ENCODE results near the gene CFAP65.

CFAP65 gene

DNA sequence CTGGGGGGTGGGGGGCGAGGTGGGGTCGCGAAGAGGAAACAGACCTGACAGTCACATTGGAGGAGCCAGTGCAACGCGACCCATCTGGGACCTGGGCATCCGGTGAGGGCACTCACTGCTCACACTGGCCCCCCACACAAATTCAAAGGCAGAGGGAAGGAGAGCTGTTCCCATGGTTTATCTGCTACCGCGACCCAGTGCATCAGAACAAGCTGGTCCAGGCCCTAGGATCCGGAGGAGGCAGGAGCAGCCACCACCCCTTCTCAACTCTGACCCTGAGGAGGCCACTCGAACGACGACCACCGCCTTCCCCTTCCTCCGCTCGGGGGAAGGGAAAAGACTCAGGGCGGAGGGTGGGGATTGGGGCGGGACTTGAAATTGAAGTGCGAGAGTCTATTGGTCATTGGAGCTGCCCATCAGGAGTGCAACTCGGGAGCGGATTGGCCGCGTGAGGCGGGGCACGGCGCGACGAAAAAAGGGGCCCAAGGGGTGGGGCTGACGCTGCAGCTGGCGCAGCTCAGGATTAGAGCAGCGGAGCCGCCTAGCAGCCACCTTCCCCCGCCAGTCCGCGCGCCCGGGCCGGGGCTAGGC lies 82.1 kb downstream of the CFAP65 start, which contains the start of gene CDK5R2:
Gene CDK5R2, plus strand, starts transcription at position 526 of the 591 bp plus-strand sequence. CDS start 155 bp downstream, outside the sequence.
- peak within 1 kb of the TSS; percentile 74 for H3K4me2 ChIP-seq (ENCODE audit: low read length)
- no peak within 1 kb of the TSS for H3K18ac ChIP-seq (ENCODE audit: low read length)
- peak within 1 kb of the TSS; percentile 91 for H3K56ac ChIP-seq (ENCODE audit: low read length)
- peak; percentile 90 for DNase-seq
- no peak within 1 kb of the TSS for H3K23ac ChIP-seq (ENCODE audit: low read length)
- no peak within 1 kb of the TSS for H3K27ac ChIP-seq (ENCODE audit: low read depth, low read length)
- H4K5ac ChIP-seq (ENCODE audit: low read length) = no peak within 1 kb of the TSS
- H2AK5ac ChIP-seq (ENCODE audit: low read length) = no peak within 1 kb of the TSS
- no peak within 1 kb of the TSS for H2BK15ac ChIP-seq (replicated peaks; ENCODE audit: low read depth)
- no peaks in the 10 kb centered on the region for H3K79me2 ChIP-seq (ENCODE audit: control insufficient read depth, insufficient read depth, low read length)
- H4K8ac ChIP-seq (ENCODE audit: low read depth, low read length) = no peak within 1 kb of the TSS
- peak within 1 kb of the TSS; percentile 75 for H3K9ac ChIP-seq (ENCODE audit: low read length)
- no peaks in the 10 kb centered on the region for H3K36me3 ChIP-seq (ENCODE audit: control insufficient read depth, insufficient read depth, low read length)
- peak within 1 kb of the TSS; percentile 57 for H3K4me3 ChIP-seq (ENCODE audit: low read length)
- no CpG with 5 or more reads among the region's 37 CpGs for WGBS (ENCODE audit: extremely low coverage, insufficient coverage, low lambda C conversion rate)
- H3K79me1 ChIP-seq (ENCODE audit: low read length) = no peaks in the 10 kb centered on the region
- H2BK5ac ChIP-seq (ENCODE audit: low read length) = no peak within 1 kb of the TSS
- H3K4me1 ChIP-seq (ENCODE audit: control insufficient read depth, low read depth, low read length) = peaks cover 10% of the 10 kb centered on the region
- no peak within 1 kb of the TSS for H2BK120ac ChIP-seq (ENCODE audit: low read depth, low read length)
- peaks cover 25% of the 10 kb centered on the region for H3K27me3 ChIP-seq (ENCODE audit: insufficient read depth, low read length, poor library complexity)
- no peak within 1 kb of the TSS for H3K4ac ChIP-seq (ENCODE audit: low read depth, low read length)

DNA sequence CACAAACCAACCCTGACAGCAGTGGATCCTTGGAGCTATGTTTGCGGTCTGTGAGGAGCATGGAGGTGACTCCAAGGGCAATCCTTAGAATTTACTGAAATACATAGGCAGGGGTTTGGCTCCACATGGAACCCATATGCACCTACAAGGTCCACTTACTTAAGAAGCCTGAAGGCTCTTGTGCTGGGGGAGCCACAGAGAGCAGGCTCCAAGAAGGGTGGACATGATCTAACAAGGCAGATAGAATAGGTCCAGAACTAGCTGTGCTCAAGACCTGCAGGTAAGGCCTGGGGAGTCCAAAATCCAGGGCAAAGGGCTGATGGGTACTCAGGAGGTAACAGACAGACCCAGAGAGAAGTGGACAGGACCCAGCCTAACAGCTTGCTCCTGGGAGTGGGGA lies 83.0 kb downstream of the CFAP65 start:
- DNase-seq = no peak
- Histone ChIP-seq H3K36me3 (ENCODE audit: control insufficient read depth, insufficient read depth, low read length) (no peaks in the 10 kb centered on the region), H3K9ac (ENCODE audit: low read length) (no peak overlapping the region), H3K18ac (ENCODE audit: low read length) (no peak overlapping the region), H3K79me1 (ENCODE audit: low read length) (no peaks in the 10 kb centered on the region), H2BK5ac (ENCODE audit: low read length) (no peak overlapping the region), H4K5ac (ENCODE audit: low read length) (no peak overlapping the region), H2AK5ac (ENCODE audit: low read length) (no peak overlapping the region), H3K27ac (ENCODE audit: low read depth, low read length) (no peak overlapping the region), H2BK120ac (ENCODE audit: low read depth, low read length) (no peak overlapping the region), H3K27me3 (ENCODE audit: insufficient read depth, low read length, poor library complexity) (peaks cover 25% of the 10 kb centered on the region), H3K4ac (ENCODE audit: low read depth, low read length) (no peak overlapping the region), H3K56ac (ENCODE audit: low read length) (no peak overlapping the region), H3K23ac (ENCODE audit: low read length) (no peak overlapping the region), H3K4me2 (ENCODE audit: low read length) (no peak overlapping the region), H3K79me2 (ENCODE audit: control insufficient read depth, insufficient read depth, low read length) (no peaks in the 10 kb centered on the region), H3K4me3 (ENCODE audit: low read length) (no peak overlapping the region), H2BK15ac (replicated peaks; ENCODE audit: low read depth) (no peak overlapping the region), H3K4me1 (ENCODE audit: control insufficient read depth, low read depth, low read length) (peaks cover 2% of the 10 kb centered on the region), H4K8ac (ENCODE audit: low read depth, low read length) (no peak overlapping the region)
- WGBS (ENCODE audit: extremely low coverage, insufficient coverage, low lambda C conversion rate) = no CpG with 5 or more reads among the region's 1 CpG

DNA sequence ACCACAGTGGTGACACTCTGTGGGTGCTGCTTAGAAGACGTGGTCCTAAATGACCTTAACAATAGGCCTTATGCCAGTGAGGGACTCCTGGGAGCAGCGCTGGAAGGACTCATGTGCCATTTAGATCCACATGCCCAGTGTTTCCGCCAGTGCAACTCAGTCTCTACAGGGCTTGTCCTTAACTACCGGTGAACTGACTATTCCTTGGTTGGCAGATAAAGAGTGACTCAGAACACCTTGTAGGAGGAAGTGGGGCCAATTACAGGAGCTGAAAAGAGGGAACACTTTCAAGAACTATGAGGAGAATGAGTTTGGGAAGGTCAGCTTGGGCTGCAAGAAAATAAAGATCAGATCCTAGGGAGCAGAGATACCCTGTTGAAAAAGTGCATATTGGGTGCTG lies 83.6 kb downstream of the CFAP65 start:
- H3K23ac ChIP-seq (ENCODE audit: low read length) = no peak overlapping the region
- no CpG with 5 or more reads among the region's 4 CpGs for WGBS (ENCODE audit: extremely low coverage, insufficient coverage, low lambda C conversion rate)
- no peaks in the 10 kb centered on the region for H3K36me3 ChIP-seq (ENCODE audit: control insufficient read depth, insufficient read depth, low read length)
- no peak overlapping the region for H3K4me3 ChIP-seq (ENCODE audit: low read length)
- no peaks in the 10 kb centered on the region for H3K79me1 ChIP-seq (ENCODE audit: low read length)
- H3K56ac ChIP-seq (ENCODE audit: low read length) = no peak overlapping the region
- H3K79me2 ChIP-seq (ENCODE audit: control insufficient read depth, insufficient read depth, low read length) = no peaks in the 10 kb centered on the region
- no peak overlapping the region for H3K9ac ChIP-seq (ENCODE audit: low read length)
- H4K8ac ChIP-seq (ENCODE audit: low read depth, low read length) = no peak overlapping the region
- no peak overlapping the region for H4K5ac ChIP-seq (ENCODE audit: low read length)
- no peak overlapping the region for H2BK5ac ChIP-seq (ENCODE audit: low read length)
- no peak overlapping the region for H3K27ac ChIP-seq (ENCODE audit: low read depth, low read length)
- H3K27me3 ChIP-seq (ENCODE audit: insufficient read depth, low read length, poor library complexity) = peaks cover 25% of the 10 kb centered on the region
- no peak for DNase-seq
- no peak overlapping the region for H2BK120ac ChIP-seq (ENCODE audit: low read depth, low read length)
- no peak overlapping the region for H3K18ac ChIP-seq (ENCODE audit: low read length)
- H3K4me2 ChIP-seq (ENCODE audit: low read length) = no peak overlapping the region
- peaks cover 2% of the 10 kb centered on the region for H3K4me1 ChIP-seq (ENCODE audit: control insufficient read depth, low read depth, low read length)
- H2AK5ac ChIP-seq (ENCODE audit: low read length) = no peak overlapping the region
- no peak overlapping the region for H3K4ac ChIP-seq (ENCODE audit: low read depth, low read length)
- no peak overlapping the region for H2BK15ac ChIP-seq (replicated peaks; ENCODE audit: low read depth)

DNA sequence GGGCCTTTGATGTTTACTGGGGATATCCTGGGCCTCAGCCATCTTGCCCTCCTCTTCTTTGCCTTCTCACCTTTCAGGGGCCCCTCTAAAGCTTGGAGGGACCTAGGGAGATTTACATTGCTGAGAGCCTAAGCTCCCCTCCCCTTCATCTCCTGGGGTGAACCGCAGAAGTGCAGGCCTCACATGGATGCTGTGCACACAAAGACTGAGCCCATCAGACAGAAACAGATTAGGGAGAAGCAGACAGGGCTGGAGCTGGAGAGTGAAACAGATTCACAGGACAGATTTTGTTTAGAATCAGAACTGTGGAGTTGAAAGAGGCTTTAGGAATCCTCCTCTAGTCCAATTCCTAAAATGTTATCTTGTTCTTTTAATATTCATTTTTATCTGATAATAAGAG lies 85.3 kb downstream of the CFAP65 start:
- Histone ChIP-seq H3K36me3 (ENCODE audit: control insufficient read depth, insufficient read depth, low read length) (no peaks in the 10 kb centered on the region), H3K23ac (ENCODE audit: low read length) (no peak overlapping the region), H3K4me2 (ENCODE audit: low read length) (no peak overlapping the region), H4K8ac (ENCODE audit: low read depth, low read length) (no peak overlapping the region), H3K18ac (ENCODE audit: low read length) (no peak overlapping the region), H2BK15ac (replicated peaks; ENCODE audit: low read depth) (no peak overlapping the region), H3K79me1 (ENCODE audit: low read length) (no peaks in the 10 kb centered on the region), H3K9ac (ENCODE audit: low read length) (no peak overlapping the region), H3K27me3 (ENCODE audit: insufficient read depth, low read length, poor library complexity) (peaks cover 20% of the 10 kb centered on the region), H2BK120ac (ENCODE audit: low read depth, low read length) (no peak overlapping the region), H3K56ac (ENCODE audit: low read length) (no peak overlapping the region), H2BK5ac (ENCODE audit: low read length) (no peak overlapping the region), H3K79me2 (ENCODE audit: control insufficient read depth, insufficient read depth, low read length) (no peaks in the 10 kb centered on the region), H3K4me1 (ENCODE audit: control insufficient read depth, low read depth, low read length) (no peaks in the 10 kb centered on the region), H3K4me3 (ENCODE audit: low read length) (no peak overlapping the region), H3K27ac (ENCODE audit: low read depth, low read length) (no peak overlapping the region), H3K4ac (ENCODE audit: low read depth, low read length) (no peak overlapping the region), H4K5ac (ENCODE audit: low read length) (no peak overlapping the region), H2AK5ac (ENCODE audit: low read length) (no peak overlapping the region)
- no CpG with 5 or more reads among the region's 1 CpG for WGBS (ENCODE audit: extremely low coverage, insufficient coverage, low lambda C conversion rate)
- no peak for DNase-seq

DNA sequence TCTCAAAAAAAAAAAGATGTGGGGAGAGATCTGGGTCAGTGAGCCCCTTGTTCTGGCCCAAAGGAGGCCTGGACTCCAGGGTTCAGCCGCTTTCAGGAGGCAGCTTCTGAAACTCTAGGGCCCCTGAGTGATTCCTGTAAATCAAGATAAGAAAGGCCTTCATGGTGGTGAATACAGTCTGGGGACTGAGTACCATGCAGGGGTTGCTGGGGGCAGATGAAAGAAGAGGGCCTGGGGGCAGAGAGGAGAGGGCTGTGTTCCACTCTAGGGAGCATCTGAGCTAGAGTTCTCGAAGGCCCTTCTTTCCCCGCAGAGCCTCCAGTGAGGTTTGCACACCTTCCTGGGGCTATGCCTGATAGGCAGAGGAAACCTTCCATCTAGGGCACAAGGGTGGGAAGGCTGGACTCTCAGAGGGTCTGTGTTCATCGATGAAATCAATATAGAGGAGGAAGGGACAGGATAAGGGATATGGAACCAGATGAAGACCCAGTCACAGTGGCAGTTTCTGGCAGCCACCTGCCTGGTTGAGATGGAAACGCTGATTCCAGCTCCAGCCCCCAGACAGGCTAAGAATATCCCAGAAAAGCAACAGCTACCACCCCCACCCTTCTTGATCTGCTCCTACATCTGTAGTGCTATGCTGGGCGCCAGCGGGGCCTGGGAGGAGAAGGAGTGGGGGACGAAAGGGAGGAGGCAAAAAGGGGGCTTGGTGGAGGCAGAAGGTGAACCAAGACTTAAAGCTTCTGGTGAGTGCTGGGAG lies 86.6 kb downstream of the CFAP65 start:
- Histone ChIP-seq H2BK120ac (ENCODE audit: low read depth, low read length) (no peak overlapping the region), H2BK5ac (ENCODE audit: low read length) (no peak overlapping the region), H3K27ac (ENCODE audit: low read depth, low read length) (no peak overlapping the region), H3K79me2 (ENCODE audit: control insufficient read depth, insufficient read depth, low read length) (no peaks in the 10 kb centered on the region), H3K4me1 (ENCODE audit: control insufficient read depth, low read depth, low read length) (no peaks in the 10 kb centered on the region), H3K27me3 (ENCODE audit: insufficient read depth, low read length, poor library complexity) (peaks cover 7% of the 10 kb centered on the region), H3K79me1 (ENCODE audit: low read length) (no peaks in the 10 kb centered on the region), H3K4ac (ENCODE audit: low read depth, low read length) (no peak overlapping the region), H3K18ac (ENCODE audit: low read length) (no peak overlapping the region), H3K56ac (ENCODE audit: low read length) (no peak overlapping the region), H3K9ac (ENCODE audit: low read length) (no peak overlapping the region), H3K4me3 (ENCODE audit: low read length) (no peak overlapping the region), H3K36me3 (ENCODE audit: control insufficient read depth, insufficient read depth, low read length) (no peaks in the 10 kb centered on the region), H4K8ac (ENCODE audit: low read depth, low read length) (no peak overlapping the region), H2AK5ac (ENCODE audit: low read length) (no peak overlapping the region), H2BK15ac (replicated peaks; ENCODE audit: low read depth) (no peak overlapping the region), H3K23ac (ENCODE audit: low read length) (no peak overlapping the region), H4K5ac (ENCODE audit: low read length) (no peak overlapping the region), H3K4me2 (ENCODE audit: low read length) (no peak overlapping the region)
- WGBS (ENCODE audit: extremely low coverage, insufficient coverage, low lambda C conversion rate) = no CpG with 5 or more reads among the region's 8 CpGs
- no peak for DNase-seq

Data from mesendoderm (in vitro differentiated cells).